GM21367 (cell line): ENCODE results near the gene GALNT16.
"Not testable (repeated sequence)": the region's sequence is repeated elsewhere in the genome, so short reads cannot be mapped to it uniquely, and the experiment has no call there.

Experiments used
- ATAC-seq: cut with Tn5 transposase; IDR thresholded peaks from one replicate; pipeline ENCODE4 v1.9.1; 2021; ENCODE audit not compliant: unreplicated experiment

GALNT16 gene

GRCh38 chr14:69284170-69284569 is 24.2 kb downstream of the GALNT16 start:
- no peak for ATAC-seq

- no peak for ATAC-seq
Observed at GRCh38 chr14:69285661-69286255, 25.8 kb downstream of the GALNT16 start.

GRCh38 chr14:69287098-69288010 is 27.4 kb downstream of the GALNT16 start:
- ATAC-seq: no peak

- ATAC-seq: no peak
Observed at GRCh38 chr14:69288011-69288771, 28.2 kb downstream of the GALNT16 start.

- ATAC-seq: no peak
Observed at GRCh38 chr14:69288956-69289705, 29.2 kb downstream of the GALNT16 start.

- no peak for ATAC-seq
Observed at GRCh38 chr14:69289811-69290520, 30.0 kb downstream of the GALNT16 start.

- ATAC-seq: not testable (repeated sequence)
Observed at GRCh38 chr14:69290881-69291280, 30.9 kb downstream of the GALNT16 start.

GRCh38 chr14:69291396-69291795 is 31.4 kb downstream of the GALNT16 start:
- no peak for ATAC-seq

- no peak for ATAC-seq
Observed at GRCh38 chr14:69291891-69292561, 32.1 kb downstream of the GALNT16 start.

- no peak for ATAC-seq
Observed at GRCh38 chr14:69298131-69299071, 38.4 kb downstream of the GALNT16 start.

- no peak for ATAC-seq
Observed at GRCh38 chr14:69299286-69300035, 39.5 kb downstream of the GALNT16 start.

- no peak for ATAC-seq
Observed at GRCh38 chr14:69300601-69301221, 40.8 kb downstream of the GALNT16 start.

- no peak for ATAC-seq
Observed at GRCh38 chr14:69303086-69303485, 43.1 kb downstream of the GALNT16 start.

- ATAC-seq: no peak
Observed at GRCh38 chr14:69312608-69313007, 52.6 kb downstream of the GALNT16 start.

- no peak for ATAC-seq
Observed at GRCh38 chr14:69313176-69313575, 53.2 kb downstream of the GALNT16 start.

GRCh38 chr14:69314327-69314726 is 54.4 kb downstream of the GALNT16 start:
- ATAC-seq: no peak

GRCh38 chr14:69315301-69315700 is 55.3 kb downstream of the GALNT16 start:
- no peak for ATAC-seq
